ENCODE results near the gene CRIP3. TPM values are rescaled to one million over a fixed set of nuclear protein-coding genes. Genes with fewer than 3 reads are reported as not detected.

The CRIP3 gene
- total RNA-seq, 2 experiments from 2014 or later = 1.8 to 2.0 TPM

GRCh38 chr6:43290905-43291355 is 17.7 kb downstream of the CRIP3 start:
- Mint-ChIP-seq H3K27ac (no peak overlapping the region), H3K36me3 (ENCODE audit: low read depth) (no peaks in the 10 kb centered on the region), H3K4me1 (ENCODE audit: low read depth) (no peaks in the 10 kb centered on the region), H3K9me3 (no peaks in the 10 kb centered on the region), H3K27me3 (peaks cover 14% of the 10 kb centered on the region), H3K4me3 (no peak overlapping the region)
- Histone ChIP-seq H3K36me3 (ENCODE audit: insufficient read depth, low read length) (no peaks in the 10 kb centered on the region), H3K27ac (ENCODE audit: low read depth in 1 of 2, low read length in 2 of 2) (no peak overlapping the region), H3K27me3 (ENCODE audit: control insufficient read depth in 1 of 2, insufficient read depth in 2 of 2, low read length in 2 of 2) (peaks cover 0 to 2% of the 10 kb centered on the region in 2 experiments), H3K9me3 (ENCODE audit: control insufficient read depth in 1 of 2, insufficient read depth in 1 of 2, low read length in 2 of 2) (no peaks in the 10 kb centered on the region), H3K4me1 (ENCODE audit: insufficient read depth, low read length) (no peaks in the 10 kb centered on the region), H3K4me3 (ENCODE audit: low read length) (no peak overlapping the region)
- TF ChIP-seq, protein P1, sequence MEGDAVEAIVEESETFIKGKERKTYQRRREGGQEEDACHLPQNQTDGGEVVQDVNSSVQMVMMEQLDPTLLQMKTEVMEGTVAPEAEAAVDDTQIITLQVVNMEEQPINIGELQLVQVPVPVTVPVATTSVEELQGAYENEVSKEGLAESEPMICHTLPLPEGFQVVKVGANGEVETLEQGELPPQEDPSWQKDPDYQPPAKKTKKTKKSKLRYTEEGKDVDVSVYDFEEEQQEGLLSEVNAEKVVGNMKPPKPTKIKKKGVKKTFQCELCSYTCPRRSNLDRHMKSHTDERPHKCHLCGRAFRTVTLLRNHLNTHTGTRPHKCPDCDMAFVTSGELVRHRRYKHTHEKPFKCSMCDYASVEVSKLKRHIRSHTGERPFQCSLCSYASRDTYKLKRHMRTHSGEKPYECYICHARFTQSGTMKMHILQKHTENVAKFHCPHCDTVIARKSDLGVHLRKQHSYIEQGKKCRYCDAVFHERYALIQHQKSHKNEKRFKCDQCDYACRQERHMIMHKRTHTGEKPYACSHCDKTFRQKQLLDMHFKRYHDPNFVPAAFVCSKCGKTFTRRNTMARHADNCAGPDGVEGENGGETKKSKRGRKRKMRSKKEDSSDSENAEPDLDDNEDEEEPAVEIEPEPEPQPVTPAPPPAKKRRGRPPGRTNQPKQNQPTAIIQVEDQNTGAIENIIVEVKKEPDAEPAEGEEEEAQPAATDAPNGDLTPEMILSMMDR (IDR thresholded peaks at IDR 0.05) = no peak
- no peak for DNase-seq
- intact Hi-C loops (cut with DNase I, micrococcal nuclease) = loop anchor here in 1 of 2 experiments (10.0 kb wide), 1 partner anchor 54 kb away; no protein-coding TSS in a partner anchor
- POLR2A ChIA-PET = no interaction called here
- no peak for ATAC-seq (ENCODE audit: poor library complexity)
- CTCF ChIA-PET = no interaction called here

GRCh38 chr6:43290339-43290904 is 18.2 kb downstream of the CRIP3 start:
- Mint-ChIP-seq H3K4me1 (ENCODE audit: low read depth) (no peaks in the 10 kb centered on the region), H3K27me3 (peaks cover 19% of the 10 kb centered on the region), H3K9me3 (no peaks in the 10 kb centered on the region), H3K36me3 (ENCODE audit: low read depth) (no peaks in the 10 kb centered on the region), H3K27ac (no peak overlapping the region), H3K4me3 (no peak overlapping the region)
- ChIA-PET POLR2A (no interaction called here), CTCF (no interaction called here)
- TF ChIP-seq, protein P1 (IDR thresholded peaks at IDR 0.05) = no peak
- ATAC-seq (ENCODE audit: poor library complexity) = no peak
- Histone ChIP-seq H3K27ac (ENCODE audit: low read depth in 1 of 2, low read length in 2 of 2) (no peak overlapping the region), H3K4me3 (ENCODE audit: low read length) (no peak overlapping the region), H3K9me3 (ENCODE audit: control insufficient read depth in 1 of 2, insufficient read depth in 1 of 2, low read length in 2 of 2) (no peaks in the 10 kb centered on the region), H3K4me1 (ENCODE audit: insufficient read depth, low read length) (no peaks in the 10 kb centered on the region), H3K36me3 (ENCODE audit: insufficient read depth, low read length) (no peaks in the 10 kb centered on the region), H3K27me3 (ENCODE audit: control insufficient read depth in 1 of 2, insufficient read depth in 2 of 2, low read length in 2 of 2) (peaks cover 4 to 5% of the 10 kb centered on the region in 2 experiments)
- intact Hi-C loops (cut with DNase I, micrococcal nuclease) = loop anchor here in 1 of 2 experiments (10.0 kb wide), 1 partner anchor 54 kb away; no protein-coding TSS in a partner anchor
- DNase-seq = no peak

GRCh38 chr6:43287717-43288679 is 20.6 kb downstream of the CRIP3 start:
- Mint-ChIP-seq H3K4me3 (no peak overlapping the region), H3K4me1 (ENCODE audit: low read depth) (no peaks in the 10 kb centered on the region), H3K27ac (no peak overlapping the region), H3K9me3 (no peaks in the 10 kb centered on the region), H3K36me3 (ENCODE audit: low read depth) (no peaks in the 10 kb centered on the region), H3K27me3 (peaks cover 23% of the 10 kb centered on the region)
- CTCF ChIA-PET = no interaction called here
- Histone ChIP-seq H3K27me3 (ENCODE audit: control insufficient read depth in 1 of 2, insufficient read depth in 2 of 2, low read length in 2 of 2) (peaks cover 9 to 13% of the 10 kb centered on the region in 2 experiments), H3K4me1 (ENCODE audit: insufficient read depth, low read length) (no peaks in the 10 kb centered on the region), H3K27ac (ENCODE audit: low read depth in 1 of 2, low read length in 2 of 2) (no peak overlapping the region), H3K9me3 (ENCODE audit: control insufficient read depth in 1 of 2, insufficient read depth in 1 of 2, low read length in 2 of 2) (no peaks in the 10 kb centered on the region), H3K4me3 (ENCODE audit: low read length) (no peak overlapping the region), H3K36me3 (ENCODE audit: insufficient read depth, low read length) (no peaks in the 10 kb centered on the region)
- TF ChIP-seq, protein P1 (IDR thresholded peaks at IDR 0.05) = no peak
- intact Hi-C loops (cut with DNase I, micrococcal nuclease) = no loop called here
- POLR2A ChIA-PET = interaction anchor here (1.5 kb wide), 1 partner anchor 82 kb away, joined by 3 read pairs; the partner anchor contains the start of gene ZNF318
- no peak for ATAC-seq (ENCODE audit: poor library complexity)
- DNase-seq = no peak

Data from CD4-positive, alpha-beta T cell (primary cell).